AML-193 (cell line): ENCODE data around the gene AP2A1.

Experiments
- DNase-seq, 2 experiments: peaks; one replicate each; lab custom pipeline; 2025; lab: John Stamatoyannopoulos, UW

AP2A1 gene

DNA sequence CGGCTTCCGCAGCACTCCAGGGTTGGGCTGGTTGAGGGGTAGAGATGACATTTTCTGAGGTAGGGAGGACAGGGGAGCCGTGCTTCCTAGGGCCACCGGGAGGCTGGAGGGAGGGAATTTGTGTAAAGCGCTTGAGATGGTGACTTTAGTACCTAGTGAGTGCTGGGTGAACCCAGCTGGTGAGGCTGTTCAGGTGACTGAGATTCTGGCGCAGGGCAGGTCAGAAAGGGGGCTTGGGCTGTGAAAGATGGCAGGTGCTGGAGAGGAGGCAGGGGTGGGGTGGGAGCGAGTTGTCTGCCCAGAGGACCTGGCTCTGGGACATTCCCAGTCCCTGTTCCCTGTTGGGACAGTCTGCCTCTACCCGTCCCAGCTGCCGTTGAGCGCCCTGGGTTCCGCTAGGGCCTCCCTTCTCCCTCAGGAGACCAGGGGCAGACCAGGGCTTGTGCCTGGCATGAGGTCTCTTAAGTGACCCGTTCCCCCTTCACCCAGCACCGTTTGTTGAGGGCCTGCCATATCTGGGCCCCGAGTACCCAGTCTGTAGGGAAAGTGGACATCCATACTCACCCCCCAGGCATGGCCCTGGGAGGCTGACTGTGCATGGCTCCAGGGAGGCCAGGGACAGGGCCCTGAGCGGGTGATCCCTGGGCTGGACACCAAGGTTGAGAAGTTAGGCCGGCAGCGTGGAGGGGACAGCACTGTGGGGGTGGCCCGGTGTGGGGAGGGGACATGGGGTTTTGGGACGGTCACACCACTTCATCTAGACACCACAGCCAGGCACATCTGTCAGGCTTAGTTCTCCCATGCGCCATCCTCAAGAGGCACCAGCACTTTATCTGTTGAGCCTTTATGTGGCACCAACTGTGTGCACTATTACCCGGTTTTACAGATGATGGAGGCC, 89.1 kb downstream of the AP2A1 start:
- no peak for DNase-seq

DNA sequence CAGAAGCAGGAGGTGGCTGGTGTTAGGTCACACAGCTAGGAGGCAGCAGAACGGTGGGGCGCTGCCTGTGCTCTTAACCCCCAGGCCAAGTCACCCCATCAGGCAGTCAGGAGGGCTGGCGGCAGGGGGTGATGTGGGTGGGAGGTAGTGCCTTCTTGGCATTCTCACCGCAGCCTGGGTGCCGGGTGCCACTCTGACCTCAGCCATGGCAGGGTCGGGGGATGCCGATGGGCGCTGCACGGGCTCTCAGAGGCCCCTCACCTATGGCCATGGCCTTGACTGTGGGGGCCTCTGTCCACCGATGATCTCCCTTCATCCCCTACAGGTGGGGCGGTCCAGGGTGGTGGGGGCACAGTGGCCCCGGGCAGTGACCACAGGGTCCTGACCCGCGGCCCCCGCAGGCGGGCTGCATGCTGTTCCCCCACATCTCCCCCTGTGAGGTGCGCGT, 89.8 kb downstream of the AP2A1 start:
- no peak for DNase-seq
